ENCODE measurements around the gene E2F4.

GRCh38 chr16:67157892-67158635 is 33.9 kb upstream of the E2F4 start:
- TF ChIP-seq EP300 (IDR thresholded peaks at IDR 0.05): no peak
- no peak for TF ChIP-seq POLR2AphosphoS5 (IDR thresholded peaks at IDR 0.05)
- TF ChIP-seq CTCF (IDR thresholded peaks at IDR 0.05): no peak
- no peak for TF ChIP-seq POLR2A (IDR thresholded peaks at IDR 0.05)
